KMS-11 (cell line): ENCODE data around the gene MCUB.

ENCODE experiments used
- H2AFZ ChIP-seq: fragments of 200-600 bp; sonication (generic); 2 replicates; pipeline ENCODE4 v1.6.1; 2016; ENCODE audit warnings: antibody characterized with exemption, mixed run types, low read depth
- H3K27ac ChIP-seq: fragments of 200-600 bp; sonication (generic); 2 replicates; pipeline ENCODE4 v1.6.1; 2016; ENCODE audit warnings: mild to moderate bottlenecking, mixed run types
- H3K27me3 ChIP-seq: fragments of 200-600 bp; sonication (generic); 2 replicates; pipeline ENCODE4 v1.6.1; 2017; ENCODE audit warnings: mild to moderate bottlenecking, low read depth, mixed run types, moderate library complexity; ENCODE audit not compliant: insufficient read depth
- H3K36me3 ChIP-seq: fragments of 200-600 bp; sonication (generic); 2 replicates; pipeline ENCODE4 v1.6.1; 2017; ENCODE audit warnings: mild to moderate bottlenecking, mixed run types; ENCODE audit not compliant: insufficient read depth
- H3K4me1 ChIP-seq: fragments of 200-600 bp; sonication (generic); 2 replicates; pipeline ENCODE4 v1.6.1; 2016; ENCODE audit warnings: mild to moderate bottlenecking, low read depth, mixed run types; ENCODE audit not compliant: poor library complexity, severe bottlenecking
- H3K4me2 ChIP-seq: fragments of 200-600 bp; sonication (generic); 2 replicates; pipeline ENCODE4 v1.7.0; 2016; ENCODE audit warnings: mild to moderate bottlenecking, mixed run types
- H3K4me3 ChIP-seq: fragments of 200-600 bp; sonication (generic); IDR thresholded peaks from 2 replicates; pipeline ENCODE4 v1.6.1; 2017; ENCODE audit warnings: low read depth, low read length, mixed read lengths; ENCODE audit not compliant: insufficient read depth
- H3K79me2 ChIP-seq: fragments of 200-600 bp; sonication (generic); 2 replicates; pipeline ENCODE4 v1.6.1; 2016; ENCODE audit warnings: low read depth, mixed run types; ENCODE audit not compliant: insufficient read depth
- H3K9ac ChIP-seq: fragments of 200-600 bp; sonication (generic); 2 replicates; pipeline ENCODE4 v1.6.1; 2016; ENCODE audit warnings: mild to moderate bottlenecking, mixed run types
- H4K20me1 ChIP-seq: fragments of 200-600 bp; sonication (generic); 2 replicates; pipeline ENCODE4 v1.6.1; 2016; ENCODE audit warnings: mild to moderate bottlenecking, mixed run types; ENCODE audit not compliant: insufficient read depth
- TF ChIP-seq, protein P1 (sequence below): fragments of 200-600 bp; sonication (generic); conservative IDR thresholded peaks from 2 replicates; pipeline ENCODE4 v1.6.1; 2017; ENCODE audit warnings: low read depth, mild to moderate bottlenecking, antibody characterized with exemption, low read length, moderate library complexity, mixed read lengths

MCUB gene

DNA sequence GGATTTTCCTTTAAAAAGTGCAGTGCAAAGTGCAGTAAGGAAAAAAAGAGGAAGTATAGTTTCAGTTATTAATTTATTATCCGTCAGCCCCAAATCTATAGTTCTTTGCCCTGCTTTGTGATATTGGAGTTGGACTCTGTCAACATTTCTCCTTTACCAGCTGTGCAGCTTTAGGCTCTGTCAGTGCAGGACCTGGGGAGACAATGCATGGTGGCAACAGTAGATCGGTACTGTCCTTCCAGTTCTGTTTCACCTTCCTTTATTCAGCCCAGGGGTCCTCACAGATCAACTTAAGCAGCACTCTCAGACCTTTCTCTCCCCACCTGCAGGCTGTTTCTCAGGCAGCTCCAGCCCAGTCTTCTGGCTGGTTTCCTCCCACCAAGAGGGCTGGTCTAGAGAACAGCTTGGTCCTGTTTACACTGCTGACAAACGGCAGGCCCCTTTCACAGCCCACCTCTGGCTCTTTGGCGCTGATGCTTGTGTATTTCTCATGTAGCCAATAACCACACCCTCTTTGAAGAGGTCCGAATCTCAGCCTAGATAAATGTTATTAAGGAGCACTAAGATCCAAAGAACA lies 71.6 kb downstream of the MCUB start:
- Histone ChIP-seq H3K79me2 (no peaks in the 10 kb centered on the region), H3K4me2 (no peak overlapping the region), H3K36me3 (no peaks in the 10 kb centered on the region), H3K9ac (no peak overlapping the region), H3K27me3 (no peaks in the 10 kb centered on the region), H3K27ac (no peak overlapping the region), H4K20me1 (no peaks in the 10 kb centered on the region), H3K4me1 (no peaks in the 10 kb centered on the region), H2AFZ (no peak overlapping the region), H3K4me3 (no peak overlapping the region)
- TF ChIP-seq, protein P1, sequence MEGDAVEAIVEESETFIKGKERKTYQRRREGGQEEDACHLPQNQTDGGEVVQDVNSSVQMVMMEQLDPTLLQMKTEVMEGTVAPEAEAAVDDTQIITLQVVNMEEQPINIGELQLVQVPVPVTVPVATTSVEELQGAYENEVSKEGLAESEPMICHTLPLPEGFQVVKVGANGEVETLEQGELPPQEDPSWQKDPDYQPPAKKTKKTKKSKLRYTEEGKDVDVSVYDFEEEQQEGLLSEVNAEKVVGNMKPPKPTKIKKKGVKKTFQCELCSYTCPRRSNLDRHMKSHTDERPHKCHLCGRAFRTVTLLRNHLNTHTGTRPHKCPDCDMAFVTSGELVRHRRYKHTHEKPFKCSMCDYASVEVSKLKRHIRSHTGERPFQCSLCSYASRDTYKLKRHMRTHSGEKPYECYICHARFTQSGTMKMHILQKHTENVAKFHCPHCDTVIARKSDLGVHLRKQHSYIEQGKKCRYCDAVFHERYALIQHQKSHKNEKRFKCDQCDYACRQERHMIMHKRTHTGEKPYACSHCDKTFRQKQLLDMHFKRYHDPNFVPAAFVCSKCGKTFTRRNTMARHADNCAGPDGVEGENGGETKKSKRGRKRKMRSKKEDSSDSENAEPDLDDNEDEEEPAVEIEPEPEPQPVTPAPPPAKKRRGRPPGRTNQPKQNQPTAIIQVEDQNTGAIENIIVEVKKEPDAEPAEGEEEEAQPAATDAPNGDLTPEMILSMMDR = no peak

DNA sequence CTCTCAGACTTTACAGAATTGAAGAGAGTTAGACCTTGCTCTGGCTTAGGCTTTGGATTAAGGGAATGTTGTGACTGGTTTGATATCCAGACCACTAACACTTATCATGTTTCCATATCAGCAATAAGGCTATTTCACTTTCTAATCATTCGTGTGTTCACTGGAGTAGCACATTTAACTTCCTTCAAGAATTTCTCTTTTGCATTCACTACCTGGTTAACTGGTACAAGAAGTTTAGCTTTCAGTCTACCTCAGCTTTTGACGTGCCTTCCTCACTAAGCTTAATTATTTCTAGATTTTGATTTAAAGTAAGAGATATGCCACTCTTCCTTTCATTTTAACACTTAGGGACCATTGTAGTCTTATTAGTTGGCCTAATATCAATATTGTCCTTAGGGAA lies 80.6 kb downstream of the MCUB start:
- no peak overlapping the region for H3K27ac ChIP-seq
- H4K20me1 ChIP-seq = no peaks in the 10 kb centered on the region
- no peak overlapping the region for H3K4me2 ChIP-seq
- TF ChIP-seq, protein P1 = no peak
- no peaks in the 10 kb centered on the region for H3K27me3 ChIP-seq
- H3K4me3 ChIP-seq = no peak overlapping the region
- no peaks in the 10 kb centered on the region for H3K36me3 ChIP-seq
- no peaks in the 10 kb centered on the region for H3K4me1 ChIP-seq
- no peak overlapping the region for H2AFZ ChIP-seq
- H3K79me2 ChIP-seq = no peaks in the 10 kb centered on the region
- H3K9ac ChIP-seq = no peak overlapping the region

DNA sequence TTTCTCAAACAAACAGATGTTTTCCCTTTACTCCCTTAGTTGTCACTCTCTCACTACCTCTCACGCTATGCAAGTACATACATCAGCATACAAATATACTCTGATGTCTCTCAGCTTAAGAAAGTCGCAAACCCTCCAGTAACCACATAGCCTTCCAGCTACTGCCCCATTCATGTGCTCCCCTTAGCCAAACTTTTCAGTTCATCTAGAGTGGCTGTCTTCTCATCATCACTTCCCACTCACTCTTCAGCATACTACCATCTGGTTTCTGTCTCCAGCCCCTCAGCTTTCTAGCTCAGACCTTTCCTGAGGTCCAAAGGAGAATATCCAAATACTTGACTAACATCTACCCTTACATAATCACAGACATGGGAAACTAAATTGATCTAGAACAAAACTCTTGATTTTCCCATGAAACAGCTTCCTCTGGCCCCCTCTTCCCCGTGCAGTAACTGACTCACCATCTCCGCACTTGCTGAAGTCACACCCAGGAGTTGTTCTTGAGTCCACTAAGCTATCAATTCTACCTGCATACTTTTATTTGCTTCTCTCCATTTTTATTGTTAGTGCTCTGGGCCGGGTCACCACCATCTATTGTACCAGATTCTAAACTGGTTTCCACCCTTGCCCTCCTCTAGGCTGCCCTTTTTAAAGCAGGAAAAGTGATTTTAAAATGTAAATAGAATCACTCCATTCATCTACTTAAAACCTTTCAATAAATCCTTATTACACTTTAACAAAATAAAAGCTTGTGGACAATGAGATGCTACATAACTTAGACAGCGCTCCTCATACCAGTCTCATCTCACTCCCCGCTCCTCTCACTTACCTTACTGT lies 86.0 kb downstream of the MCUB start:
- H3K27ac ChIP-seq = no peak overlapping the region
- no peak overlapping the region for H3K4me3 ChIP-seq
- TF ChIP-seq, protein P1 = no peak
- no peaks in the 10 kb centered on the region for H3K4me1 ChIP-seq
- no peaks in the 10 kb centered on the region for H3K79me2 ChIP-seq
- no peaks in the 10 kb centered on the region for H4K20me1 ChIP-seq
- no peak overlapping the region for H2AFZ ChIP-seq
- no peaks in the 10 kb centered on the region for H3K27me3 ChIP-seq
- H3K4me2 ChIP-seq = no peak overlapping the region
- H3K36me3 ChIP-seq = no peaks in the 10 kb centered on the region
- H3K9ac ChIP-seq = no peak overlapping the region

DNA sequence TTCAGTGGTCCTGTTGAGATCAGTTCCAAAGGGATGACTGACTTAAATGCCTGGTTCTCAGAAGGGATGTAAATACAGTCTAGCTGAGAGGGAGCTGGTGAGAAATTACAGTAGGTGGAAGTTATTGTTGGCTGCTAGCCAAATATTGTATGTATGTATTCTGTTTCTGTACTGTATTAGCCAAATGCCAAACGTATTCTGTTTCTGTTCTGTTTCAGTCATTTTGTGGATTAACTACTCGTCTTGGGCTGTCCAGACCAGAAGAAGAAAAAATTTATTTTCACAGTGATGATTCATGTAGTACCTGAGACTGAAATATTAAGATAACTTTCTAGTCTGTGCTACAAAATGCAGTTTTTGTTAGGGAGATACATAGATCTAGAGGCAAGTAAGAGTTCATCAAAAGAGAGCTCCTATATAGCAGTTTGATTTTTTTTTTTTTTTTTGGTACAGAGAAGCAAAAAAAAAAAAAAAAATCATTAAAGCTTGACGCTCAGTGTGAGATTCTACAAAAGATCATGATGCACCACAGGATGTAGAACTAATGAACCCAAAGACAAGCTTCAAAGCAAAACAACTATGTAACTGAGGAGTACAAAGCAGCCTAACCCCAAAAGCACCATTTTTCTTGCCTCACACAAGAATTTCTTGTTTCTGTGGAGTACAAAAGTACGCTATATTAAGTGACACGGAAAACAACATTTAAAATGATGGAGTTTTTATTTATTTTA lies 88.4 kb downstream of the MCUB start:
- no peaks in the 10 kb centered on the region for H3K79me2 ChIP-seq
- H3K4me1 ChIP-seq = no peaks in the 10 kb centered on the region
- no peaks in the 10 kb centered on the region for H3K27me3 ChIP-seq
- TF ChIP-seq, protein P1 = no peak
- no peaks in the 10 kb centered on the region for H3K36me3 ChIP-seq
- no peak overlapping the region for H3K4me2 ChIP-seq
- no peak overlapping the region for H3K27ac ChIP-seq
- H2AFZ ChIP-seq = no peak overlapping the region
- H3K9ac ChIP-seq = no peak overlapping the region
- H3K4me3 ChIP-seq = no peak overlapping the region
- no peaks in the 10 kb centered on the region for H4K20me1 ChIP-seq
